ENCODE measurements around the gene DMP1.
"Not testable (repeated sequence)": the region's sequence is repeated elsewhere in the genome, so short reads cannot be mapped to it uniquely, and the experiment has no call there.

DMP1 gene

GRCh38 chr4:87662871-87663270 lies 12.8 kb downstream of the DMP1 start:
- no peak overlapping the region for H3K4me3 ChIP-seq (ENCODE audit: low read depth, low read length)
- in situ Hi-C loops (cut with HindIII; ENCODE audit: low pct_ligation_motif_present, low sequenced_read_pairs) = no loop called here
- no peaks in the 10 kb centered on the region for H3K36me3 ChIP-seq (replicated peaks)
- H3K27me3 ChIP-seq (replicated peaks) = no peaks in the 10 kb centered on the region
- DNase-seq = no peak
- no peak overlapping the region for H3K27ac ChIP-seq
- TF ChIP-seq CTCF (IDR thresholded peaks at IDR 0.05; ENCODE audit: low read depth, low read length, missing control alignments) = no peak

- DNase-seq = no peak
These were observed 19.3 kb downstream of the DMP1 start for GRCh38 chr4:87669373-87669772.

GRCh38 chr4:87677731-87678130 lies 27.7 kb downstream of the DMP1 start:
- Histone ChIP-seq H3K4me3 (ENCODE audit: low read depth, low read length) (no peak overlapping the region), H3K36me3 (replicated peaks) (no peaks in the 10 kb centered on the region), H3K27me3 (replicated peaks) (no peaks in the 10 kb centered on the region), H3K27ac (no peak overlapping the region)
- DNase-seq = no peak
- no peak for TF ChIP-seq CTCF (IDR thresholded peaks at IDR 0.05; ENCODE audit: low read depth, low read length, missing control alignments)
- in situ Hi-C loops (cut with HindIII; ENCODE audit: low pct_ligation_motif_present, low sequenced_read_pairs) = no loop called here

More at GRCh38 chr4:87669373-87669772, 19.3 kb downstream of the DMP1 start:
- H3K27ac ChIP-seq = no peak overlapping the region
- no peaks in the 10 kb centered on the region for H3K36me3 ChIP-seq (replicated peaks)
- in situ Hi-C loops (cut with HindIII; ENCODE audit: low pct_ligation_motif_present, low sequenced_read_pairs) = no loop called here
- no peak for TF ChIP-seq CTCF (IDR thresholded peaks at IDR 0.05; ENCODE audit: low read depth, low read length, missing control alignments)
- H3K4me3 ChIP-seq (ENCODE audit: low read depth, low read length) = no peak overlapping the region
- no peaks in the 10 kb centered on the region for H3K27me3 ChIP-seq (replicated peaks)

- Histone ChIP-seq H3K27ac (no peak overlapping the region), H3K36me3 (replicated peaks) (no peaks in the 10 kb centered on the region), H3K4me3 (ENCODE audit: low read depth, low read length) (no peak overlapping the region), H3K27me3 (replicated peaks) (no peaks in the 10 kb centered on the region)
- peak; percentile 75 for TF ChIP-seq CTCF (IDR thresholded peaks at IDR 0.05; ENCODE audit: low read depth, low read length, missing control alignments)
- peak; percentile 35 for DNase-seq
- in situ Hi-C loops (cut with HindIII; ENCODE audit: low pct_ligation_motif_present, low sequenced_read_pairs) = loop anchor here (10.0 kb wide), 1 partner anchor 165 kb away; no protein-coding TSS in a partner anchor
These were observed 29.5 kb downstream of the DMP1 start for GRCh38 chr4:87679449-87680169.

- Histone ChIP-seq H3K27me3 (replicated peaks) (no peaks in the 10 kb centered on the region), H3K4me3 (ENCODE audit: low read depth, low read length) (no peak overlapping the region), H3K27ac (no peak overlapping the region), H3K36me3 (replicated peaks) (no peaks in the 10 kb centered on the region)
- no peak for DNase-seq
- in situ Hi-C loops (cut with HindIII; ENCODE audit: low pct_ligation_motif_present, low sequenced_read_pairs) = loop anchor here (10.0 kb wide), 1 partner anchor 165 kb away; no protein-coding TSS in a partner anchor
- no peak for TF ChIP-seq CTCF (IDR thresholded peaks at IDR 0.05; ENCODE audit: low read depth, low read length, missing control alignments)
These were observed 30.2 kb downstream of the DMP1 start for GRCh38 chr4:87680271-87680670.

GRCh38 chr4:87688316-87688715 lies 38.2 kb downstream of the DMP1 start:
- DNase-seq = no peak
- Histone ChIP-seq H3K27ac (no peak overlapping the region), H3K36me3 (replicated peaks) (no peaks in the 10 kb centered on the region), H3K4me3 (ENCODE audit: low read depth, low read length) (no peak overlapping the region), H3K27me3 (replicated peaks) (no peaks in the 10 kb centered on the region)
- TF ChIP-seq CTCF (IDR thresholded peaks at IDR 0.05; ENCODE audit: low read depth, low read length, missing control alignments) = no peak
- in situ Hi-C loops (cut with HindIII; ENCODE audit: low pct_ligation_motif_present, low sequenced_read_pairs) = loop anchor here (10.0 kb wide), 1 partner anchor 156 kb away; no protein-coding TSS in a partner anchor

GRCh38 chr4:87690947-87691346 lies 40.9 kb downstream of the DMP1 start:
- DNase-seq; H3K36me3 ChIP-seq (replicated peaks); H3K4me3 ChIP-seq (ENCODE audit: low read depth, low read length); H3K27ac ChIP-seq; in situ Hi-C loops (cut with HindIII; ENCODE audit: low pct_ligation_motif_present, low sequenced_read_pairs); H3K27me3 ChIP-seq (replicated peaks): not testable (repeated sequence)

GRCh38 chr4:87692060-87692459 lies 42.0 kb downstream of the DMP1 start:
- H3K4me3 ChIP-seq (ENCODE audit: low read depth, low read length); H3K27me3 ChIP-seq (replicated peaks); in situ Hi-C loops (cut with HindIII; ENCODE audit: low pct_ligation_motif_present, low sequenced_read_pairs); DNase-seq; H3K27ac ChIP-seq; H3K36me3 ChIP-seq (replicated peaks): not testable (repeated sequence)
